Measurements from ENCODE around the gene ELK4.
A peak's percentile ranks its signal among the peaks of the same experiment; 100 is the strongest.

ELK4 gene

GRCh38 chr1:205590457-205590768, 41.4 kb downstream of the ELK4 start:
- DNase-seq, result peak in 1 of 42 donors; percentile 2

GRCh38 chr1:205589618-205590456, 42.0 kb downstream of the ELK4 start:
- peak in 2 of 42 donors; percentile 11 to 31 for DNase-seq
- intact Hi-C loops (cut with DNase I), result loop anchor here (2.0 to 10.0 kb wide), 2 partner anchors 41 to 115 kb away; no protein-coding TSS in a partner anchor

More at GRCh38 chr1:205590457-205590768, 41.4 kb downstream of the ELK4 start:
- intact Hi-C loops (cut with DNase I), result loop anchor here (10.0 kb wide), 1 partner anchor 114 kb away; no protein-coding TSS in a partner anchor

- intact Hi-C loops (cut with DNase I), result loop anchor here (2.0 kb wide), 1 partner anchor 42 kb away; no protein-coding TSS in a partner anchor
- peak in 2 of 42 donors; percentile 5 to 36 for DNase-seq
Observed at GRCh38 chr1:205589046-205589445, 42.8 kb downstream of the ELK4 start.

GRCh38 chr1:205588636-205589035, 43.2 kb downstream of the ELK4 start:
- intact Hi-C loops (cut with DNase I), result loop anchor here (2.0 kb wide), 1 partner anchor 42 kb away; no protein-coding TSS in a partner anchor
- peak in 19 of 42 donors; percentile 15 to 59 (median 36) for DNase-seq

- no peak for DNase-seq
- intact Hi-C loops (cut with DNase I), result no loop called here
Observed at GRCh38 chr1:205587581-205587980, 44.2 kb downstream of the ELK4 start.

GRCh38 chr1:205585835-205586785, 45.7 kb downstream of the ELK4 start:
- DNase-seq, result no peak
- intact Hi-C loops (cut with DNase I), result no loop called here

GRCh38 chr1:205585169-205585834, 46.5 kb downstream of the ELK4 start:
- intact Hi-C loops (cut with DNase I), result no loop called here
- no peak for DNase-seq

- intact Hi-C loops (cut with DNase I), result no loop called here
- DNase-seq, result peak in 3 of 42 donors; percentile 18 to 34 (median 21)
Observed at GRCh38 chr1:205584732-205585131, 47.1 kb downstream of the ELK4 start.

- peak in 5 of 42 donors; percentile 5 to 37 (median 18) for DNase-seq
- intact Hi-C loops (cut with DNase I), result no loop called here
Observed at GRCh38 chr1:205583461-205584130, 48.2 kb downstream of the ELK4 start.

GRCh38 chr1:205582471-205583291, 49.1 kb downstream of the ELK4 start:
- intact Hi-C loops (cut with DNase I), result no loop called here
- DNase-seq, result peak in 2 of 42 donors; percentile 19 to 24

GRCh38 chr1:205582046-205582445, 49.8 kb downstream of the ELK4 start:
- intact Hi-C loops (cut with DNase I), result no loop called here
- DNase-seq, result peak in 3 of 42 donors; percentile 0 to 18 (median 10)

- peak in 3 of 42 donors; percentile 2 to 30 (median 7) for DNase-seq
- intact Hi-C loops (cut with DNase I), result no loop called here
Observed at GRCh38 chr1:205581321-205581980, 50.4 kb downstream of the ELK4 start.

- intact Hi-C loops (cut with DNase I), result no loop called here
- DNase-seq, result peak in 2 of 42 donors; percentile 5 to 9
Observed at GRCh38 chr1:205580923-205581180, 51.0 kb downstream of the ELK4 start.

- intact Hi-C loops (cut with DNase I), result no loop called here
- peak in 1 of 42 donors; percentile 11 for DNase-seq
Observed at GRCh38 chr1:205580140-205580922, 51.5 kb downstream of the ELK4 start.

- intact Hi-C loops (cut with DNase I), result no loop called here
- peak in 4 of 42 donors; percentile 5 to 21 (median 11) for DNase-seq
Observed at GRCh38 chr1:205579711-205580110, 52.1 kb downstream of the ELK4 start.

- DNase-seq, result peak in 4 of 42 donors; percentile 5 to 34 (median 20)
- intact Hi-C loops (cut with DNase I), result no loop called here
Observed at GRCh38 chr1:205578780-205579571, 52.8 kb downstream of the ELK4 start.
